ENCODE measurements around the gene MCF2L2. TPM values are rescaled to one million over a fixed set of nuclear protein-coding genes. Genes with fewer than 3 reads are reported as not detected.

MCF2L2 gene
- total RNA-seq, 2 donors from 2014 or later = 7.6 to 11.5 TPM

- ATAC-seq (replicated peaks in 1 of 2) (peak; percentile 71 to 73), DNase-seq (peak; percentile 37 to 49)
- peaks cover 1 to 11% of the 10 kb centered on the region in 2 donors for H3K36me3 Mint-ChIP-seq (ENCODE audit: insufficient read depth in 2 of 2)
- peak overlapping the region; percentile 58 for H3K27ac Mint-ChIP-seq
- no peaks in the 10 kb centered on the region for H3K9me3 Mint-ChIP-seq
- H3K4me3 Mint-ChIP-seq = no peak overlapping the region
- no peaks in the 10 kb centered on the region for H3K27me3 Mint-ChIP-seq (ENCODE audit: low read depth)
- peaks cover 4% of the 10 kb centered on the region for H3K4me1 Mint-ChIP-seq (ENCODE audit: low read depth)
Measured at GRCh38 chr3:183266454-183266853, 162.0 kb downstream of the MCF2L2 start.

GRCh38 chr3:183265834-183266417 is 162.5 kb downstream of the MCF2L2 start:
- Mint-ChIP-seq H3K4me1 (ENCODE audit: low read depth) (peaks cover 4% of the 10 kb centered on the region), H3K27me3 (ENCODE audit: low read depth) (no peaks in the 10 kb centered on the region), H3K27ac (no peak overlapping the region), H3K9me3 (no peaks in the 10 kb centered on the region), H3K36me3 (ENCODE audit: insufficient read depth in 2 of 2) (peaks cover 1 to 11% of the 10 kb centered on the region in 2 donors), H3K4me3 (no peak overlapping the region)
- ATAC-seq (replicated peaks in 1 of 2) (peak; percentile 96), DNase-seq (peak; percentile 69 to 79)

- H3K27ac Mint-ChIP-seq = no peak overlapping the region
- H3K36me3 Mint-ChIP-seq (ENCODE audit: insufficient read depth in 2 of 2) = peaks cover 1 to 11% of the 10 kb centered on the region in 2 donors
- DNase-seq (peak in 1 of 2 donors; percentile 19), ATAC-seq (replicated peaks in 1 of 2) (no peak)
- H3K4me3 Mint-ChIP-seq = no peak overlapping the region
- H3K4me1 Mint-ChIP-seq (ENCODE audit: low read depth) = peaks cover 9% of the 10 kb centered on the region
- H3K9me3 Mint-ChIP-seq = no peaks in the 10 kb centered on the region
- H3K27me3 Mint-ChIP-seq (ENCODE audit: low read depth) = no peaks in the 10 kb centered on the region
Measured at GRCh38 chr3:183265157-183265642, 163.2 kb downstream of the MCF2L2 start.

- no peaks in the 10 kb centered on the region for H3K9me3 Mint-ChIP-seq
- no peaks in the 10 kb centered on the region for H3K27me3 Mint-ChIP-seq (ENCODE audit: low read depth)
- no peak for DNase-seq
- H3K4me1 Mint-ChIP-seq (ENCODE audit: low read depth) = peaks cover 15% of the 10 kb centered on the region
- ATAC-seq (replicated peaks in 1 of 2) = no peak
- H3K36me3 Mint-ChIP-seq (ENCODE audit: insufficient read depth in 2 of 2) = peaks cover 1 to 6% of the 10 kb centered on the region in 2 donors
- H3K27ac Mint-ChIP-seq = no peak overlapping the region
- H3K4me3 Mint-ChIP-seq = no peak overlapping the region
Measured at GRCh38 chr3:183264268-183264667, 164.2 kb downstream of the MCF2L2 start.

GRCh38 chr3:183262875-183263378 is 165.5 kb downstream of the MCF2L2 start:
- Mint-ChIP-seq H3K36me3 (ENCODE audit: insufficient read depth in 2 of 2) (peaks cover 0 to 11% of the 10 kb centered on the region in 2 donors), H3K4me3 (no peak overlapping the region), H3K4me1 (ENCODE audit: low read depth) (peaks cover 24% of the 10 kb centered on the region), H3K27me3 (ENCODE audit: low read depth) (no peaks in the 10 kb centered on the region), H3K27ac (no peak overlapping the region), H3K9me3 (no peaks in the 10 kb centered on the region)
- DNase-seq (no peak), ATAC-seq (replicated peaks in 1 of 2) (no peak)

GRCh38 chr3:183261151-183261724 is 167.2 kb downstream of the MCF2L2 start:
- Mint-ChIP-seq H3K27me3 (ENCODE audit: low read depth) (no peaks in the 10 kb centered on the region), H3K4me3 (no peak overlapping the region), H3K27ac (no peak overlapping the region), H3K4me1 (ENCODE audit: low read depth) (peaks cover 33% of the 10 kb centered on the region), H3K36me3 (ENCODE audit: insufficient read depth in 2 of 2) (peaks cover 0 to 15% of the 10 kb centered on the region in 2 donors), H3K9me3 (no peaks in the 10 kb centered on the region)
- ATAC-seq (replicated peaks in 1 of 2) (no peak), DNase-seq (no peak)

GRCh38 chr3:183260167-183260904 is 168.1 kb downstream of the MCF2L2 start:
- ATAC-seq (replicated peaks in 1 of 2) = no peak
- no peaks in the 10 kb centered on the region for H3K27me3 Mint-ChIP-seq (ENCODE audit: low read depth)
- H3K36me3 Mint-ChIP-seq (ENCODE audit: insufficient read depth in 2 of 2) = peaks cover 2 to 16% of the 10 kb centered on the region in 2 donors
- no peak overlapping the region for H3K4me3 Mint-ChIP-seq
- DNase-seq = no peak
- H3K27ac Mint-ChIP-seq = no peak overlapping the region
- H3K9me3 Mint-ChIP-seq = no peaks in the 10 kb centered on the region
- H3K4me1 Mint-ChIP-seq (ENCODE audit: low read depth) = peaks cover 40% of the 10 kb centered on the region

GRCh38 chr3:183259621-183260020 is 168.8 kb downstream of the MCF2L2 start:
- Mint-ChIP-seq H3K4me3 (no peak overlapping the region), H3K27me3 (ENCODE audit: low read depth) (no peaks in the 10 kb centered on the region), H3K36me3 (ENCODE audit: insufficient read depth in 2 of 2) (peaks cover 5 to 16% of the 10 kb centered on the region in 2 donors), H3K4me1 (ENCODE audit: low read depth) (peaks cover 47% of the 10 kb centered on the region), H3K27ac (no peak overlapping the region), H3K9me3 (no peaks in the 10 kb centered on the region)
- no peak for ATAC-seq (replicated peaks in 1 of 2)
- DNase-seq = no peak

GRCh38 chr3:183259087-183259486 is 169.3 kb downstream of the MCF2L2 start:
- DNase-seq (no peak), ATAC-seq (replicated peaks in 1 of 2) (no peak)
- H3K27ac Mint-ChIP-seq = no peak overlapping the region
- H3K9me3 Mint-ChIP-seq = no peaks in the 10 kb centered on the region
- H3K4me3 Mint-ChIP-seq = no peak overlapping the region
- H3K27me3 Mint-ChIP-seq (ENCODE audit: low read depth) = no peaks in the 10 kb centered on the region
- peaks cover 47% of the 10 kb centered on the region for H3K4me1 Mint-ChIP-seq (ENCODE audit: low read depth)
- H3K36me3 Mint-ChIP-seq (ENCODE audit: insufficient read depth in 2 of 2) = peaks cover 5 to 16% of the 10 kb centered on the region in 2 donors

GRCh38 chr3:183255348-183255730 is 173.1 kb downstream of the MCF2L2 start:
- peaks cover 43% of the 10 kb centered on the region for H3K4me1 Mint-ChIP-seq (ENCODE audit: low read depth)
- ATAC-seq (replicated peaks in 1 of 2) (no peak), DNase-seq (no peak)
- peak overlapping the region; percentile 78 to 83 for H3K4me3 Mint-ChIP-seq
- H3K9me3 Mint-ChIP-seq = no peaks in the 10 kb centered on the region
- H3K36me3 Mint-ChIP-seq (ENCODE audit: insufficient read depth in 2 of 2) = peaks cover 7 to 18% of the 10 kb centered on the region in 2 donors
- H3K27me3 Mint-ChIP-seq (ENCODE audit: low read depth) = no peaks in the 10 kb centered on the region
- peak overlapping the region; percentile 62 for H3K27ac Mint-ChIP-seq

- Mint-ChIP-seq H3K9me3 (no peaks in the 10 kb centered on the region), H3K27ac (peak overlapping the region; percentile 62), H3K27me3 (ENCODE audit: low read depth) (no peaks in the 10 kb centered on the region), H3K4me3 (peak overlapping the region; percentile 78 to 83), H3K4me1 (ENCODE audit: low read depth) (peaks cover 38% of the 10 kb centered on the region), H3K36me3 (ENCODE audit: insufficient read depth in 2 of 2) (peaks cover 7 to 18% of the 10 kb centered on the region in 2 donors)
- peak; percentile 3 to 42 for ATAC-seq (replicated peaks in 1 of 2)
- DNase-seq = peak; percentile 20 to 35
Measured at GRCh38 chr3:183254487-183255347, 173.7 kb downstream of the MCF2L2 start.
